Measurements from ENCODE around the gene BCR. TPM values are rescaled to one million over a fixed set of nuclear protein-coding genes. Genes with fewer than 3 reads are reported as not detected.

The BCR gene
- total and polyA plus RNA-seq, 10 donors = 15.2 to 64.8 (median 50.7) TPM

- no peaks in the 10 kb centered on the region for H3K36me3 ChIP-seq
- no peak for DNase-seq
- intact Hi-C loops (cut with DNase I; ENCODE audit: low total_unique reads) = no loop called here
- TF ChIP-seq POLR2AphosphoS5 (IDR thresholded peaks at IDR 0.05) (peak in 1 of 3 donors; percentile 85), CTCF (IDR thresholded peaks at IDR 0.05 in 8 of 11, conservative IDR thresholded peaks at IDR 0.05 in 3 of 11) (no peak)
- H3K27ac ChIP-seq = peak overlapping the region; percentile 30 to 89 (median 80)
- WGBS, 5 donors = 40 to 45% (median 40%) methylated on average over 5 of the region's 5 CpGs
- H3K4me3 ChIP-seq = peak overlapping the region in 1 of 8 donors; percentile 38
- H3K9me3 ChIP-seq = no peaks in the 10 kb centered on the region
- H3K4me1 ChIP-seq = peaks cover 22 to 78% (median 66%) of the 10 kb centered on the region in 6 donors
- H3K27me3 ChIP-seq (replicated peaks in 1 of 7) = no peaks in the 10 kb centered on the region
Observed at GRCh38 chr22:23137905-23138561, 42.3 kb upstream of the BCR start.

- Histone ChIP-seq H3K27me3 (replicated peaks in 1 of 7) (no peaks in the 10 kb centered on the region), H3K4me3 (peak overlapping the region in 1 of 8 donors; percentile 38), H3K4me1 (peaks cover 22 to 86% (median 68%) of the 10 kb centered on the region in 6 donors), H3K9me3 (no peaks in the 10 kb centered on the region), H3K27ac (peak overlapping the region; percentile 30 to 89 (median 80)), H3K36me3 (no peaks in the 10 kb centered on the region)
- intact Hi-C loops (cut with DNase I; ENCODE audit: low total_unique reads) = no loop called here
- WGBS, 5 donors = 82 to 90% (median 89%) methylated on average over 12 of the region's 12 CpGs
- no peak for DNase-seq
- TF ChIP-seq POLR2AphosphoS5 (IDR thresholded peaks at IDR 0.05) (no peak), CTCF (IDR thresholded peaks at IDR 0.05 in 8 of 11, conservative IDR thresholded peaks at IDR 0.05 in 3 of 11) (no peak), POLR2A (IDR thresholded peaks at IDR 0.05) (no peak)
Observed at GRCh38 chr22:23138584-23139435, 41.5 kb upstream of the BCR start.

- H3K4me3 ChIP-seq = no peak overlapping the region
- H3K9me3 ChIP-seq = no peaks in the 10 kb centered on the region
- TF ChIP-seq POLR2A (IDR thresholded peaks at IDR 0.05) (no peak), CTCF (IDR thresholded peaks at IDR 0.05 in 8 of 11, conservative IDR thresholded peaks at IDR 0.05 in 3 of 11) (no peak)
- H3K27ac ChIP-seq = peak overlapping the region in 1 of 8 donors; percentile 42
- no peak for DNase-seq
- intact Hi-C loops (cut with DNase I; ENCODE audit: low total_unique reads) = no loop called here
- H3K27me3 ChIP-seq (replicated peaks in 1 of 7) = no peaks in the 10 kb centered on the region
- H3K4me1 ChIP-seq = peaks cover 32 to 99% (median 82%) of the 10 kb centered on the region in 6 donors
- H3K36me3 ChIP-seq = no peaks in the 10 kb centered on the region
Observed at GRCh38 chr22:23140385-23140784, 39.9 kb upstream of the BCR start.

- Histone ChIP-seq H3K36me3 (no peaks in the 10 kb centered on the region), H3K4me1 (peaks cover 36 to 99% (median 71%) of the 10 kb centered on the region in 6 donors), H3K4me3 (peak overlapping the region in 3 of 8 donors; percentile 21 to 63 (median 24)), H3K27me3 (replicated peaks in 1 of 7) (no peaks in the 10 kb centered on the region), H3K9me3 (no peaks in the 10 kb centered on the region), H3K27ac (peak overlapping the region; percentile 21 to 90 (median 80))
- peak; percentile 75 for DNase-seq
- no peak for TF ChIP-seq CTCF (IDR thresholded peaks at IDR 0.05 in 8 of 11, conservative IDR thresholded peaks at IDR 0.05 in 3 of 11)
- no peak for TF ChIP-seq POLR2AphosphoS5 (IDR thresholded peaks at IDR 0.05)
- TF ChIP-seq POLR2A (IDR thresholded peaks at IDR 0.05) = no peak
- WGBS, 5 donors = 83 to 89% (median 87%) methylated on average over 9 of the region's 9 CpGs
- intact Hi-C loops (cut with DNase I; ENCODE audit: low total_unique reads) = no loop called here
Observed at GRCh38 chr22:23142546-23143105, 37.7 kb upstream of the BCR start.
